GM23248 (cell line): Measurements from ENCODE around the gene PRLH. TPM values are rescaled to one million over a fixed set of nuclear protein-coding genes. Genes with fewer than 3 reads are reported as not detected.

Source experiments
- DNase-seq: peaks from one replicate; pipeline ENCODE4 v3.0.0-alpha.2; 2015
- H2AFZ ChIP-seq: fragments of 200-600 bp; sonication (generic); 2 replicates; pipeline ENCODE4 v1.6.1; 2016; ENCODE audit warnings: antibody characterized with exemption
- H3F3A ChIP-seq: fragments of 200-600 bp; sonication (generic); 2 replicates; pipeline ENCODE4 v1.6.1; 2016; ENCODE audit warnings: mild to moderate bottlenecking, antibody characterized with exemption, mixed run types; ENCODE audit not compliant: insufficient read depth
- H3K27ac ChIP-seq: fragments of 200-600 bp; sonication (generic); 2 replicates; pipeline ENCODE4 v1.5.1; 2016; ENCODE audit warnings: mild to moderate bottlenecking
- H3K27me3 ChIP-seq: fragments of 200-600 bp; sonication (generic); replicated peaks from 2 replicates; pipeline ENCODE4 v1.6.1; 2016; ENCODE audit warnings: mild to moderate bottlenecking; ENCODE audit not compliant: insufficient read depth
- H3K36me3 ChIP-seq: fragments of 200-600 bp; sonication (generic); 2 replicates; pipeline ENCODE4 v1.6.1; 2016; ENCODE audit warnings: low read depth, mild to moderate bottlenecking
- H3K4me1 ChIP-seq: fragments of 200-600 bp; sonication (generic); 2 replicates; pipeline ENCODE4 v1.6.1; 2016; ENCODE audit warnings: mild to moderate bottlenecking; ENCODE audit not compliant: insufficient read depth
- H3K4me2 ChIP-seq: fragments of 200-600 bp; sonication (generic); one replicate; pipeline ENCODE4 v1.6.1; 2016; ENCODE audit warnings: mild to moderate bottlenecking; ENCODE audit not compliant: unreplicated experiment
- H3K4me3 ChIP-seq: fragments of 200-600 bp; sonication (generic); 2 replicates; pipeline ENCODE4 v1.5.1; 2016; ENCODE audit warnings: mild to moderate bottlenecking
- H3K79me2 ChIP-seq: fragments of 200-600 bp; sonication (generic); 2 replicates; pipeline ENCODE4 v1.6.1; 2016; ENCODE audit warnings: mild to moderate bottlenecking; ENCODE audit not compliant: insufficient read depth
- H3K9ac ChIP-seq: fragments of 200-600 bp; sonication (generic); 2 replicates; pipeline ENCODE4 v1.6.1; 2016; ENCODE audit warnings: mild to moderate bottlenecking
- H3K9me2 ChIP-seq: fragments of 200-600 bp; sonication (generic); 2 replicates; pipeline ENCODE4 v1.6.1; 2016; ENCODE audit warnings: mixed run types, mild to moderate bottlenecking, moderate library complexity; ENCODE audit not compliant: insufficient read depth
- H3K9me3 ChIP-seq: fragments of 200-600 bp; sonication (generic); one replicate; pipeline ENCODE4 v1.6.1; 2017; ENCODE audit warnings: low read depth
- H4K20me1 ChIP-seq: fragments of 200-600 bp; sonication (generic); 2 replicates; pipeline ENCODE4 v1.6.0; 2016; ENCODE audit not compliant: insufficient read depth
- EZH2 ChIP-seq: fragments of 200-600 bp; sonication (generic); IDR thresholded peaks from 2 replicates; pipeline ENCODE4 v1.6.1; 2018; ENCODE audit warnings: antibody characterized with exemption, mild to moderate bottlenecking; ENCODE audit not compliant: insufficient read depth, poor library complexity, severe bottlenecking
- EZH2phosphoT487 ChIP-seq: fragments of 200-600 bp; sonication (generic); IDR thresholded peaks from 2 replicates; pipeline ENCODE4 v1.6.1; 2018; ENCODE audit warnings: antibody characterized with exemption, moderate library complexity, mild to moderate bottlenecking, low read depth; ENCODE audit not compliant: insufficient read depth
- WGBS, 2 experiments: methylation state at CpG; one replicate each; pipeline ENCODE4 v1.1.6; 2015 to 2017; ENCODE audit warnings: low lambda C conversion rate in 2 of 2, low coverage in 1 of 2; ENCODE audit errors: missing lambda C conversion rate in 2 of 2; 5-methylcytosine and 5-hydroxymethylcytosine counted together
- in situ Hi-C: fragments of 300-500 bp; cut with MboI; formaldehyde crosslinking; loops from 2 replicates; pipeline ENCODE4 v1.15.0; 2020
- polyA plus RNA-seq: library from polyadenylated mRNA; unstranded; fragments of >200 nt; fragmentation: Nextera tagmentation; extraction: Ambion mirVana; gene quantifications from 2 replicates; pipeline ENCODE4 v1.2.1, GENCODE V29; 2016
- total RNA-seq: library from RNA; depleted of rRNA; stranded (reverse); fragments of >200 nt; shearing (Covaris generic); gene quantifications from 2 replicates; pipeline ENCODE4 v1.2.3, GENCODE V29; 2014

Gene PRLH
- total and polyA plus RNA-seq, 2 experiments from 2014 or later = not detected

- no peak overlapping the region for H3K4me3 ChIP-seq
- no peaks in the 10 kb centered on the region for H3K27me3 ChIP-seq
- no peak overlapping the region for H3K9ac ChIP-seq
- no peaks in the 10 kb centered on the region for H3K9me2 ChIP-seq
- in situ Hi-C loops = loop anchor here (25.0 kb wide), 1 partner anchor 665 kb away; no protein-coding TSS in a partner anchor
- no peak overlapping the region for H3K4me2 ChIP-seq
- 85 to 90% methylated on average over 24 to 29 of the region's 29 CpGs for WGBS, 2 experiments
- TF ChIP-seq EZH2 = no peak
- no peak for TF ChIP-seq EZH2phosphoT487
- H3K9me3 ChIP-seq = no peaks in the 10 kb centered on the region
- H3K4me1 ChIP-seq = peaks cover 8% of the 10 kb centered on the region
- H2AFZ ChIP-seq = no peak overlapping the region
- H3F3A ChIP-seq = no peaks in the 10 kb centered on the region
- no peak overlapping the region for H3K27ac ChIP-seq
- H3K36me3 ChIP-seq = no peaks in the 10 kb centered on the region
- no peak for DNase-seq
- no peaks in the 10 kb centered on the region for H3K79me2 ChIP-seq
- H4K20me1 ChIP-seq = no peaks in the 10 kb centered on the region
Observed at GRCh38 chr2:237597196-237598145, 31.1 kb downstream of the PRLH start.

- Histone ChIP-seq H3K4me3 (no peak overlapping the region), H3K9me2 (no peaks in the 10 kb centered on the region), H3K27me3 (no peaks in the 10 kb centered on the region), H2AFZ (no peak overlapping the region), H4K20me1 (no peaks in the 10 kb centered on the region), H3K9me3 (no peaks in the 10 kb centered on the region), H3K27ac (no peak overlapping the region), H3K4me2 (no peak overlapping the region), H3K4me1 (peaks cover 12% of the 10 kb centered on the region), H3K9ac (no peak overlapping the region), H3F3A (no peaks in the 10 kb centered on the region), H3K79me2 (no peaks in the 10 kb centered on the region), H3K36me3 (no peaks in the 10 kb centered on the region)
- in situ Hi-C loops = loop anchor here (25.0 kb wide), 1 partner anchor 664 kb away; no protein-coding TSS in a partner anchor
- 92 to 94% methylated on average over 14 of the region's 14 CpGs for WGBS, 2 experiments
- DNase-seq = no peak
- TF ChIP-seq EZH2phosphoT487 = no peak
- TF ChIP-seq EZH2 = no peak
Observed at GRCh38 chr2:237598468-237599208, 32.3 kb downstream of the PRLH start.

GRCh38 chr2:237599465-237600110 is 33.2 kb downstream of the PRLH start:
- TF ChIP-seq EZH2 (no peak), EZH2phosphoT487 (no peak)
- H3K79me2 ChIP-seq = no peaks in the 10 kb centered on the region
- no peaks in the 10 kb centered on the region for H3K9me3 ChIP-seq
- H3K9ac ChIP-seq = peak overlapping the region; percentile 62
- H3K4me1 ChIP-seq = peaks cover 12% of the 10 kb centered on the region
- H3K27ac ChIP-seq = peak overlapping the region; percentile 40
- H2AFZ ChIP-seq = peak overlapping the region; percentile 95
- peak overlapping the region; percentile 34; the same call in 1 of the 2 replicates for H3K4me3 ChIP-seq
- 74 to 75% methylated on average over 8 to 9 of the region's 9 CpGs for WGBS, 2 experiments
- in situ Hi-C loops = loop anchor here (25.0 kb wide), 1 partner anchor 663 kb away; no protein-coding TSS in a partner anchor
- H3K9me2 ChIP-seq = no peaks in the 10 kb centered on the region
- H4K20me1 ChIP-seq = no peaks in the 10 kb centered on the region
- H3F3A ChIP-seq = no peaks in the 10 kb centered on the region
- no peaks in the 10 kb centered on the region for H3K36me3 ChIP-seq
- H3K27me3 ChIP-seq = no peaks in the 10 kb centered on the region
- peak overlapping the region; percentile 76 for H3K4me2 ChIP-seq
- DNase-seq = no peak
